Astrocyte (in vitro differentiated cells and primary cell): Measurements from ENCODE around the gene CLIP2.

Experiments
- CTCF ChIP-seq: IDR thresholded peaks from 2 replicates; pipeline ENCODE4 v1.5.1; 2011; ENCODE audit warnings: low read depth, mild to moderate bottlenecking, inconsistent platforms, low read length, moderate library complexity; ENCODE audit not compliant: insufficient read depth
- EZH2 ChIP-seq: IDR thresholded peaks from 2 replicates; pipeline ENCODE4 v1.6.1; 2012; ENCODE audit warnings: mild to moderate bottlenecking, low read length, inconsistent platforms; ENCODE audit not compliant: insufficient read depth

DNA sequence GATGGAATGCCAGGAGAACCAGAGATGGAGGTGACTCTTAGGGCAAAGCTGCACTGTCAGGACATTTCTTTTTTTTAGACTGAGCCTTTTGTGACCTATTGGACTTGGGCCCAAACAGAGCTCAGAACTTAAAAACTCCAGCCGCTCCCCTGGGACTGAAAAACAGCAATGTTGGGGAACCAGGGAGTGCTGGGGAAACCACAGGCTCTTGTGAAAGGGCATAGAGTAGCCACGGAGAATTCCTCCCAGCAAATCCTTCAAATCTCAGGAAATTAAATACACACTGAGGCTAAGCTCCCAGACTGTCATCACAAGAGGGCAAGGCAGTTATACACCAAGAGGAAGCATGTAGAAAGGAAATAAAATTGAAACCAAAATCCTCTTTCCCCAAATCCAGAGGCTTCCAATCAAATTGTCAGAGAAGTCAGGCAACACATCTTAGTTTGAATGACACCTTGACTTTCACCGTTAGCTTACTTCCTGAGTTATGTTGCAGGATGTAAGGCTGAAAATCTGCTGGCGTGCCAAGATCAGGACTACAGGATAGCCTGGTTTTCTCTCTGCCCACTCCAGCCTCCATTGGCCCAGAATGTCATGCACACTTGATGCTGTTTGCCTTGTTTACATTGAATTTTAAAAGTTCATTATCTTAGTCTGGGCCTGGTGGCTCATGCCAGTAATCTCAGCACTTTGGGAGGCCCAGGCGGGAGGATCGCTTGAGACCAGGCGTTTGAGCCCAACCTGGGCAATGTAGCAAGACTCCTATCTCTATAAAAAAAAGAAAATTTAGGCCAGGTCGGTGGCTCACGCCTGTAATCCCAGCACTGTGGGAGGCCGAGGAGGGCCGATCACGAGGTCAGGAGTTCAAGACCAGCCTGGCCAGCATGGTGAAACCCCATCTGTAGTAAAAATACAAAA lies 32.5 kb upstream of the CLIP2 start:
- TF ChIP-seq CTCF, result no peak
- no peak for TF ChIP-seq EZH2
